Measurements from ENCODE around the gene MAP4K2.

Gene MAP4K2

GRCh38 chr11:64741375-64742086, 61.5 kb downstream of the MAP4K2 start:
- no peak for DNase-seq (ENCODE audit: low read depth, low spot score)

GRCh38 chr11:64739871-64740270, 63.1 kb downstream of the MAP4K2 start:
- no peak for DNase-seq (ENCODE audit: low read depth, low spot score)

GRCh38 chr11:64736654-64737053, 66.4 kb downstream of the MAP4K2 start:
- DNase-seq (ENCODE audit: low read depth, low spot score), result no peak

- no peak for DNase-seq (ENCODE audit: low read depth, low spot score)
Measured at GRCh38 chr11:64735725-64736259, 67.2 kb downstream of the MAP4K2 start.
